Activated CD4-positive, alpha-beta memory T cell treated with anti-CD3 and anti-CD28 coated beads, Interleukin-2, amount 10 ng/mL, durations not matched to agents 7 days and 5 days (primary cell): ENCODE measurements around the gene TMC6. TPM values are rescaled to one million over a fixed set of nuclear protein-coding genes. Genes with fewer than 3 reads are reported as not detected.

Experiments used
- CTCF ChIA-PET: fragments of 350-600 bp; sonication (Branson Sonifier 250); formaldehyde crosslinking; loops from one replicate; lab custom pipeline; 2021; ENCODE audit warnings: antibody characterized with exemption, inconsistent platforms; lab: Charles Lee
- POLR2A ChIA-PET: fragments of 350-600 bp; sonication (Branson Sonifier 250); formaldehyde crosslinking; loops from one replicate; lab custom pipeline; 2021; ENCODE audit warnings: antibody characterized with exemption; lab: Charles Lee
- DNase-seq: peaks from one replicate; pipeline ENCODE4 v3.0.0-alpha.2; 2020
- H3K27ac Mint-ChIP-seq: one replicate; pipeline ENCODE4 v1.8.0; 2021; ENCODE audit warnings: mild to moderate bottlenecking, mixed read lengths
- H3K27me3 Mint-ChIP-seq: one replicate; pipeline ENCODE4 v1.8.0; 2021; ENCODE audit warnings: mixed read lengths
- H3K36me3 Mint-ChIP-seq: one replicate; pipeline ENCODE4 v1.8.0; 2021; ENCODE audit warnings: low read depth, mixed read lengths
- H3K4me1 Mint-ChIP-seq: one replicate; pipeline ENCODE4 v1.8.0; 2021; ENCODE audit warnings: mixed read lengths
- H3K4me3 Mint-ChIP-seq: one replicate; pipeline ENCODE4 v1.8.0; 2021; ENCODE audit warnings: mild to moderate bottlenecking, mixed read lengths
- H3K9me3 Mint-ChIP-seq: one replicate; pipeline ENCODE4 v1.8.0; 2021; ENCODE audit warnings: mixed read lengths
- total RNA-seq, 2 experiments: library from RNA; stranded (reverse); gene quantifications; one replicate each; pipeline ENCODE4 v1.2.3, GENCODE V29; 2021

Gene TMC6
- total RNA-seq, 2 experiments from 2014 or later: 460 to 463 TPM

DNA sequence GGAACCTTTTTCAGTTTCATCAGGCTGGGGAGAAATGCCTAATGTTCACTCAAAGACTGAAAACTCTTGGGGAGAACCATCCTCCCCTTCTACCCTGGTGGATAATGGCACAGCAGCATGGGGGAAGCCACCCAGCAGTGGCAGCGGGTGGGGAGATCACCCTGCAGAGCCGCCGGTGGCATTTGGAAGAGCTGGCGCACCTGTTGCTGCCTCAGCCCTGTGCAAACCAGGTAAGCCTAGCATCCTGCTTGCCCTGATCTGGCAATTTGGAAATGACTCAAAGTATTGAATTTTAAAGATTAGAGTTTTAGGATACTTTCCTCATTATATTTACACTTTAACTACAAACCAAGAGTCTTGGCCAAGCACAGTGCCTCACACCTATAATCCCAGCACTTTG is 63.8 kb downstream of the TMC6 start:
- CTCF ChIA-PET: interaction anchor here (1.6 kb wide), 1 partner anchor 20 kb away, joined by 12 read pairs; no protein-coding TSS in a partner anchor

DNA sequence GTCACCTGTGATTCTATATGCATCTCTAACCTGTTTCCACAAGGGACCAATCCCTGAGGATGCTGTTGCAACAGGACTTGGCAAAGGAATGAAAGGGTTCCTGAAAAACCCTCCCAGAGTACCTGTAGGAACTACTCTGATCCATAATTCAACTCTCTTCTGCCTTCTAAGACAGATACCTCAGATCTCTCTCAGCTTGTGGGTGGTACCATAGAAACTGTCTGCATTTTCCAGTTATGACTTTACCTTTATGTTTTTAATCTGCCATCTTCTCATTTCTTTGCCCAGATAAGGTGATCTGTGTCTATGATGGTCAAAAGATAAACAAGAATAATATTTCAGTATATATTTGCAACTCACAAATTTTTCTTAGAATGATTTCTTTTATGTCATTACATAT is 65.1 kb downstream of the TMC6 start:
- Mint-ChIP-seq H3K4me3 (no peak overlapping the region), H3K9me3 (no peaks in the 10 kb centered on the region), H3K4me1 (peaks cover 14% of the 10 kb centered on the region), H3K27ac (no peak overlapping the region), H3K36me3 (peaks cover 13% of the 10 kb centered on the region), H3K27me3 (no peaks in the 10 kb centered on the region)
- ChIA-PET POLR2A (no interaction called here), CTCF (interaction anchor here (1.0 to 1.6 kb wide), 2 partner anchors 21 to 72 kb away, joined by 3 to 12 read pairs; no protein-coding TSS in a partner anchor)
- no peak for DNase-seq

More for the DNA sequence above, 63.8 kb downstream of the TMC6 start:
- Mint-ChIP-seq H3K4me1 (peaks cover 14% of the 10 kb centered on the region), H3K27me3 (no peaks in the 10 kb centered on the region), H3K4me3 (no peak overlapping the region), H3K36me3 (peaks cover 16% of the 10 kb centered on the region), H3K9me3 (no peaks in the 10 kb centered on the region), H3K27ac (no peak overlapping the region)
- POLR2A ChIA-PET: no interaction called here
- DNase-seq: no peak

DNA sequence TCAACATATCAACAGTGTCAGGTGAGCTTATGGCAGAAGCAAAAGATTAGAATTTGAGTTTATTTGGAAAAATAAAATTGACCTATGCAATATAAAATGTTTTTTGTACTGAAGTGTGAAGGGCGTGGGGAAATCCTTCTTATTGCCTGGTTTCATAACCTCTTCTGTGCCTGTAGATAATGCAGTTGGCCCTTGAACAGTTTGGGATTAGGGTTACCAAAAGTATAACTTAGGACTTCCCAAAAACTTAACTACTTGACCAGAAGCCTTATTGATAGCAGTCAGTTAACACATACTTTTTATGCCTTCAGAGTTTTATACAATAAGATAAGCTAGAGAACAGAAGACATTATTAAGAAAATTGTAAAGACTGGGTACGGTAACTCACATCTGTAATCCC is 66.0 kb downstream of the TMC6 start:
- Mint-ChIP-seq H3K4me1 (peaks cover 14% of the 10 kb centered on the region), H3K36me3 (peaks cover 9% of the 10 kb centered on the region), H3K9me3 (no peaks in the 10 kb centered on the region), H3K27ac (no peak overlapping the region), H3K4me3 (no peak overlapping the region), H3K27me3 (no peaks in the 10 kb centered on the region)
- ChIA-PET POLR2A (no interaction called here), CTCF (interaction anchor here (1.2 to 1.5 kb wide), 2 partner anchors 13 to 22 kb away, joined by 3 read pairs; no protein-coding TSS in a partner anchor)
- DNase-seq: no peak

Other genes with a start within 250 kb of the TMC6 start
- 10 to 100 TPM; 25.5 to 26.7 TPM for gene TNRC6C, start 170.1 kb downstream of the TMC6 start, total RNA-seq
- 100 to 1,000 TPM; 316 to 334 TPM for gene TMC8, start 2.0 kb upstream of the TMC6 start, total RNA-seq
- gene C17orf99, start 17.6 kb upstream of the TMC6 start, total RNA-seq: not detected
- 10 to 100 TPM; 63.6 to 64.0 TPM for gene SYNGR2, start 39.8 kb upstream of the TMC6 start, total RNA-seq
- gene TK1, start 58.3 kb upstream of the TMC6 start, total RNA-seq: 100 to 1,000 TPM; 109 to 117 TPM
- gene AFMID, start 58.6 kb upstream of the TMC6 start, total RNA-seq: 10 to 100 TPM in 1 of 2 experiments, 1 to 10 TPM in 1; 9.2 to 14.0 TPM
- 10 to 100 TPM; 86.1 to 86.5 TPM for gene BIRC5, start 85.5 kb upstream of the TMC6 start, total RNA-seq
- not detected for gene TMEM235, start 102.9 kb upstream of the TMC6 start, total RNA-seq
- 10 to 100 TPM; 68.7 to 69.8 TPM for gene SOCS3, start 231.3 kb upstream of the TMC6 start, total RNA-seq
- 10 to 100 TPM; 70.7 to 75.5 TPM for gene PGS1, start 249.9 kb upstream of the TMC6 start, total RNA-seq